Stimulated activated naive CD8-positive, alpha-beta T cell treated with anti-CD3 and anti-CD28 coated beads, Interleukin-15, Interleukin-2, amounts not matched to agents 100 ng/mL and 50 ng/mL, for 24 hours (primary cell): ENCODE measurements around the gene SEMA6B.
"Not testable (repeated sequence)": the region's sequence is repeated elsewhere in the genome, so short reads cannot be mapped to it uniquely, and the experiment has no call there.

Experiments
- H3K27ac Mint-ChIP-seq: one replicate; pipeline ENCODE4 v1.8.0; 2021; ENCODE audit warnings: mild to moderate bottlenecking, mixed read lengths
- H3K27me3 Mint-ChIP-seq: one replicate; pipeline ENCODE4 v1.8.0; 2021; ENCODE audit warnings: mixed read lengths
- H3K36me3 Mint-ChIP-seq: one replicate; pipeline ENCODE4 v1.8.0; 2021; ENCODE audit warnings: low read depth, mixed read lengths
- H3K4me1 Mint-ChIP-seq: one replicate; pipeline ENCODE4 v1.8.0; 2021; ENCODE audit warnings: low read depth, mixed read lengths
- H3K4me3 Mint-ChIP-seq: one replicate; pipeline ENCODE4 v1.8.0; 2021; ENCODE audit warnings: mild to moderate bottlenecking, mixed read lengths
- H3K9me3 Mint-ChIP-seq: one replicate; pipeline ENCODE4 v1.8.0; 2021; ENCODE audit warnings: mixed read lengths

The SEMA6B gene

DNA sequence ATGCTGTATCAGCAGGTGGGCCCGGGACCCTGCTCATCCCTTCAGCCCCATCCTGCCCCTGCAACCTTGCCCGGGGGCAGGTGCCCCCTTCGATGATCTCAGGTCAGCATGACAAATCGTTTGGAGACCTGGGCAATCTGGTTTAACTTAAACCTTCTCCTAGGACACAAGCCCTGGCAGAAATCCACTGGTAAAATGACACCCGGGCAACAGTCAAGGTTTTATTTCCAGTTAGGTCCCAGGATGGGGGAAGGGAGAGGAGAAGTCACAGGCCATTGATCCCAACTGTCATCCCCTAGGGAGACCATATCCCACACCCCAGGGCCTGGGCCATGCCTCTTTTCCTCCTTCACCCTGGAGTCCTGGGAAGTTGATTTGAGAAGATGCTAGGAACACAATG lies 22.7 kb downstream of the SEMA6B start:
- peaks cover 12% of the 10 kb centered on the region for H3K27me3 Mint-ChIP-seq
- peaks cover 3% of the 10 kb centered on the region for H3K9me3 Mint-ChIP-seq
- no peak overlapping the region for H3K27ac Mint-ChIP-seq
- no peak overlapping the region for H3K4me3 Mint-ChIP-seq
- peaks cover 13% of the 10 kb centered on the region for H3K4me1 Mint-ChIP-seq
- H3K36me3 Mint-ChIP-seq: no peaks in the 10 kb centered on the region

GRCh38 chr19:4534836-4535658 lies 24.4 kb downstream of the SEMA6B start, which contains the start of gene PLIN5:
TSS of gene PLIN5 (minus strand) at chr19:4535224. CDS start at chr19:4534074, 1,150 bp downstream.
- no peaks in the 10 kb centered on the region for H3K9me3 Mint-ChIP-seq
- H3K4me3 Mint-ChIP-seq: no peak within 1 kb of the TSS
- H3K4me1 Mint-ChIP-seq: peaks cover 6% of the 10 kb centered on the region

GRCh38 chr19:4533835-4534424 lies 25.6 kb downstream of the SEMA6B start:
- H3K36me3 Mint-ChIP-seq: no peaks in the 10 kb centered on the region
- no peaks in the 10 kb centered on the region for H3K4me1 Mint-ChIP-seq
- H3K27me3 Mint-ChIP-seq: peaks cover 9% of the 10 kb centered on the region
- no peak overlapping the region for H3K27ac Mint-ChIP-seq
- no peak overlapping the region for H3K4me3 Mint-ChIP-seq
- no peaks in the 10 kb centered on the region for H3K9me3 Mint-ChIP-seq

More at GRCh38 chr19:4534836-4535658, 24.4 kb downstream of the SEMA6B start, which contains the start of gene PLIN5:
- Mint-ChIP-seq H3K27me3 (peaks cover 9% of the 10 kb centered on the region), H3K27ac (no peak within 1 kb of the TSS), H3K36me3 (no peaks in the 10 kb centered on the region)

DNA sequence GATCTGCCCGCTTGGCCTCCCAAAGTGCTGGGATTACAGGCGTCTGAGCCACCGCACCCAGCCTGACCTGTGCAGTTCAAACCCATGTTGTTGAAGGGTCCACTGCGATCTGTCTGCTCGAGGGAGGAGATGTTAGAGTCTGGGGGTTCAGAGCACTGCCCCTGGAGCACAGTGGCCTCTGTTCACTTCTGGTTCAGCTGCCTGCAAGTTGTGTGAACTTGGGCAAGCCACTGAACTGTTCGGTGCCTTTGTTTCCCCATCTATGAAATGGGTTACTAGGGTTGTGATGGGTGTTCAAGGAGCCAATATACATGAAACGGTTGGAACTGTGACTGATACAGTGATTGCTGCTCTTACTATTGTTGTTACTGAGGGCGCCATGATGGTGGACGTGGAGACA lies 26.1 kb downstream of the SEMA6B start:
- H3K36me3 Mint-ChIP-seq: no peaks in the 10 kb centered on the region
- H3K27ac Mint-ChIP-seq: no peak overlapping the region
- H3K27me3 Mint-ChIP-seq: peaks cover 9% of the 10 kb centered on the region
- H3K4me1 Mint-ChIP-seq: no peaks in the 10 kb centered on the region
- no peaks in the 10 kb centered on the region for H3K9me3 Mint-ChIP-seq
- H3K4me3 Mint-ChIP-seq: no peak overlapping the region

DNA sequence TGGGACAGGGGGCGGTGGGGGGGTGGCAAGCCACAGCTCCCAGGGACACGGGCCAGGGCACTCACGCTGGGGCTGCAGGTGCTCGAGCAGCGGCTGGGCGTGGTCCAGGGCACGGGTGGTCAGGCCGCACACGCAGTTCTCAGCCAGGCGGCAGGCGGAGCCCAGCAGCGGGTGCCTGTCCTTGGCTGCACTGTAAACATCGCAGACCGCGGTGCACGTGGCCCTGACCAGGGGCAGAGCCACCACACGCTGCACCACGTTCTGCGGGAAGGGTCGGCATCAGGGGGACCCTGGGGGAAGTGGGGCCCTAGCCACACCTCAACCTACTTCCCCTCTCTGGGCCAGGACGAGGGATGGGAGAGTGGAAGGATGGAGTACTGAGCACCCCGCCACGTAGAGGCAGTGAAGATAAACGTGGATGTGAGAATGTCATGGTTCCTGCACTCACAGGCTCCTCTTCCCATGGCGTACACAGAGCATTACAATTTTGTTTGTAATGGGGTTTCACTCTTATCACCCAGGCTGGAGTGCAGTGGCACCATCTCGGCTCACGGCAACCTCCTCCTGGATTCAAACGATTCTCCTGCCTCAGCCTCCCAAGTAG lies 27.8 kb downstream of the SEMA6B start:
- Mint-ChIP-seq H3K9me3 (no peaks in the 10 kb centered on the region), H3K36me3 (no peaks in the 10 kb centered on the region), H3K4me3 (no peak overlapping the region), H3K27ac (no peak overlapping the region), H3K4me1 (no peaks in the 10 kb centered on the region), H3K27me3 (peaks cover 9% of the 10 kb centered on the region)

DNA sequence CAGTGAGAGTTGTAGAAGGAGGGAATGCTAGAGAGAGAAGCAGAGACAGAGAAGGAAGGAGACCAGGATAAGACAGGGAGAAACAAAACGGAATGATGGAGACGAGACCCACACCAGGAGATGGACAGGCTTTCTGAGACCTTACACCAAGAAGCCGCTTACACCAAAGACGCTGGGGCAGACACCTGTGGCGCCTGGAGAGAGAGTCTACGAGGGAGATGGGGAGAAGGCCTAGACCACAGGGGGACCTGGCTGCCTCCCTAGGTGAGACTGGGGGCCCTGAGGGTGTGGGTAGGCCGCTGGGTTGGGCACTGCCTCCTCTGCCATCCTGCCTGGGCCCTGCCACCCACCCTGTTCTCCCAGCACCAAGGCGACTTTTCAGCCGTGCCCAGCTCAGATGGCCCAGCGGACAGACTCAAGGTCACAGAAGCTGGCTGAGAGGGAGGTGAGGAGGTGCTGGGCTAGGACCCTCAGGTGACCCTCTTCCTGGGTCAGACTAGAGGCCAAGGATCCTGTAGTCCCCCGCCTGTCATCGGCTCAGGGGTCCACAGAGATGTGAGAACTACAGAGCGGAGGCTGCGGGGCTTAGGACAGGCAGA lies 29.5 kb downstream of the SEMA6B start:
- Mint-ChIP-seq H3K27ac (no peak overlapping the region), H3K9me3 (no peaks in the 10 kb centered on the region), H3K27me3 (peaks cover 5% of the 10 kb centered on the region), H3K36me3 (no peaks in the 10 kb centered on the region), H3K4me3 (no peak overlapping the region), H3K4me1 (no peaks in the 10 kb centered on the region)

- H3K27ac Mint-ChIP-seq: no peak overlapping the region
- H3K36me3 Mint-ChIP-seq: no peaks in the 10 kb centered on the region
- no peaks in the 10 kb centered on the region for H3K4me1 Mint-ChIP-seq
- peaks cover 5% of the 10 kb centered on the region for H3K27me3 Mint-ChIP-seq
- no peak overlapping the region for H3K4me3 Mint-ChIP-seq
- no peaks in the 10 kb centered on the region for H3K9me3 Mint-ChIP-seq
Observed at GRCh38 chr19:4528843-4529242, 30.6 kb downstream of the SEMA6B start.

- not testable (repeated sequence) for H3K27ac Mint-ChIP-seq, H3K4me1 Mint-ChIP-seq, H3K27me3 Mint-ChIP-seq, H3K36me3 Mint-ChIP-seq, H3K9me3 Mint-ChIP-seq, H3K4me3 Mint-ChIP-seq
Observed at GRCh38 chr19:4527377-4527776, 32.1 kb downstream of the SEMA6B start.

DNA sequence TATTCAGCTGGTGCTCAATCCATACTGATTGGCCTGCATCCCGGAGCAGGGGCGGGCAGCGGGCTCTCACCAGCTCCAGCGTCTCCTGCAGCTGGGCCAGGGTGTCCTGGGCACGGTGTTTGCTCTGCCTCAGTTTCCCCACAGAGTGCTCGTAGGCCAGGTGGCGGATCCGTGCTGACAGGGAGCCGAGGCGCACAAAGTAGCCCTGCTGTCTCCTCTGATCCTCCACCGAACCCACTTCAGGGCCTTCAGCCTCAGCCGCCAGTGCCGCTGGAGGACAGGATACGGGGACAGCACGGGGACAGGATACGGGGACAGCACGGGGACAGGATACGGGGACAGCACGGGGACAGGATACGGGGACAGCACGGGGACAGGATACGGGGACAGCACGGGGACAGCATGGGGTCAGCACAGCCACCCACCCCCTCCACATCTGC lies 33.9 kb downstream of the SEMA6B start:
- Mint-ChIP-seq H3K27me3 (no peaks in the 10 kb centered on the region), H3K4me3 (no peak overlapping the region), H3K27ac (no peak overlapping the region), H3K36me3 (no peaks in the 10 kb centered on the region), H3K9me3 (no peaks in the 10 kb centered on the region), H3K4me1 (no peaks in the 10 kb centered on the region)

GRCh38 chr19:4524808-4525562 lies 34.5 kb downstream of the SEMA6B start:
- no peaks in the 10 kb centered on the region for H3K36me3 Mint-ChIP-seq
- H3K4me1 Mint-ChIP-seq: no peaks in the 10 kb centered on the region
- H3K27ac Mint-ChIP-seq: no peak overlapping the region

DNA sequence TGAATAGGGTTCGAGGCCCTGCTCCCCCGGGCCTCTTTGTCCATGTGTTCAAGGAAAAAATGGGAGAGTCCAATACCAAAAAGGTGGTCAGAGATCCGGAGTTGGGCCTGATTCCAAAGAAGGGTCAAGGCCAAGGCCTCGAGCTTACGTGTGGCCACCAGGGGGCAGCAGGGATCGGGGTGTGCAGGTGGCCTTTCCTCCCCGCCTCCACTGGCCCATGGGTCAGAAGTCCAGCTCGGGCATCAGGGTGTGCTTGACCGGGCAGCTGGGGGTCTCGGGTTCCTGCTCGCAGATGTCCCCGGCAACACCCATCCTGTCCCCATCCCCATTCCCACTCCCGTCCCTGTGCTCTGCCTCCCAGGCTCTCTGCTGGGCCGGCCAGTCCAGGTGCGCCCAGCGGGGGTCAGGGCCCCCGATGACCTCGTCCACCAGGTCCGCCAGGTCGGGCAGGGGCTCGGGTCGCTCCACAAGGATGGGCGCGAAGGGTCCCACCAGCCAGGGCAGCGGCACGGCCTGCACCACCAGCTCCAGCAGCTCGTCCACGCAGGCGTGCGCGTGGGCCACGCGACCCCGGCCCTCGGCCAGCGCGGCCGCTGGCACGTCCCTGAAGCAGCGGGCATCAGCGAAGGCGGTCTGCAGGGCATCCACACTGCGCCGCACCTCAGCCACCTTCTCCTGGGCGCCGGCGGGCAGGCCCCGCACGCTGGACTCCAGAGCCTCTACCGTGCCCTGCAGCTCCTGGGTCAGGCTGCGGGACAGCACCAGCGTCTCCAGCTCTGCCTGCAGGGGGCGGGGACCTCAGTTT lies 36.0 kb downstream of the SEMA6B start:
- Mint-ChIP-seq H3K36me3 (no peaks in the 10 kb centered on the region), H3K9me3 (no peaks in the 10 kb centered on the region), H3K27me3 (peaks cover 4% of the 10 kb centered on the region), H3K27ac (no peak overlapping the region), H3K4me1 (no peaks in the 10 kb centered on the region), H3K4me3 (no peak overlapping the region)

More at GRCh38 chr19:4524808-4525562, 34.5 kb downstream of the SEMA6B start:
- H3K27me3 Mint-ChIP-seq: no peaks in the 10 kb centered on the region
- H3K4me3 Mint-ChIP-seq: no peak overlapping the region
- no peaks in the 10 kb centered on the region for H3K9me3 Mint-ChIP-seq

DNA sequence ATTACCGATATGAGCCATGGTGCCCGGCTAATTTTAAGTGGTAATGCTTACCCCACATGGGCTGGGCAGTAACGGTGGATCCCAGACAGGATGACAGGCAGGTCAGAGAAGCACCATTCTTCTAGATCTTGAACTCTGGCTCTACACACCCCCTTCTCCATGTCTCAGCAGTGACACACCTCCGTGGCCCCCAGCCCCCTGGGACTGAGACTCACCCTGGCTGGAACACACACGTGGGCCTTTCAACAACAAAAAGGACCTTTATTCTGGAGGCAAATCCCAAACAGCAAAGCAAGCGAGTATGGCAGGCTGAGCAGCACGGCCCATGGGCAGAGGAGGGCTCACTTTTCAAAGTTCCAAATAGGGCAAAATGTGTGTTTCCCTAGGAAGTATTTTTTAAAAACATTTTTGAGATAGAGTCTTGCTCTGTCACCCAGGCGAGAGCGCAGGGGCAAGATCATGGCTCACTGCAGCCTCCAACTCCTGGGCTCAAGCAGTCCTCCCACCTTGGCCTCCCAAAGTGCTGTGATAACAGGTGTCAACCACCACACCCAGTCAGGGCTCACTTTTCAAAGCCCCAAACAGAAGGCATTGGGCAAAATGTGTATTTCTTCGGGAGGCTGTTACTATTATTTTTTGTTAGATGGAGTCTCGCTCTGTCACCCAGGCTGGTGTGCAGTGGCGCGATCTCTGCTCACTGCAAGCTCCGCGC lies 37.0 kb downstream of the SEMA6B start:
- Mint-ChIP-seq H3K27me3 (peaks cover 4% of the 10 kb centered on the region), H3K4me3 (no peak overlapping the region), H3K9me3 (no peaks in the 10 kb centered on the region), H3K27ac (no peak overlapping the region), H3K36me3 (no peaks in the 10 kb centered on the region), H3K4me1 (no peaks in the 10 kb centered on the region)

DNA sequence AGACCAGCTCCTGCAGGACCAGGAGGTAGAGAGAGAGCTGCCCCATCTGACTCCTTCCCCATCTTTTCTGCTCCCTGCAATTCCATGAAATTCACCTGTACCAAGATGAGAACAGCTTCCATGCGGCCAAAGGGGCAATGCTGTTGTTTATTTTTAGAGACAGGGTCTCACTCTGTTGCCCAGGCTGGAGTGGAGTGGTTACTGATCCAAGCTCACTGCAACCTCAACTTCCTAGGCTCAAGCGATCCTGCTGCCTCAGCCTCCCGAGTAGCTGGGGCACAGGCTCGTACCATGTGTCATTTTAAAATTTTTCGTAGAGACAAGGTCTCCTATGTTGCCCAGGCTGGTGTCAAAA lies 37.6 kb downstream of the SEMA6B start:
- Mint-ChIP-seq H3K4me3 (no peak overlapping the region), H3K27me3 (peaks cover 4% of the 10 kb centered on the region), H3K27ac (no peak overlapping the region), H3K4me1 (no peaks in the 10 kb centered on the region), H3K36me3 (no peaks in the 10 kb centered on the region), H3K9me3 (no peaks in the 10 kb centered on the region)
